OCI-LY7 (cell line): ENCODE measurements around the gene NRP1. TPM values are rescaled to one million over a fixed set of nuclear protein-coding genes. Genes with fewer than 3 reads are reported as not detected.
"Not testable (repeated sequence)": the region's sequence is repeated elsewhere in the genome, so short reads cannot be mapped to it uniquely, and the experiment has no call there.

ENCODE experiments used
- BruUV-seq: library from RNA; stranded (reverse); fragments of 400-500 nt; replicated peaks from 2 replicates; lab custom pipeline; 2021; lab: Mats Ljungman, UMichigan
- CTCF ChIA-PET: fragments of 300-600 bp; sonication (Branson Sonifier 250); formaldehyde crosslinking; loops from one replicate; lab custom pipeline; 2022; ENCODE audit warnings: antibody characterized with exemption; ENCODE audit not compliant: unreplicated experiment; lab: Charles Lee
- POLR2A ChIA-PET: fragments of 300-600 bp; sonication (Branson Sonifier 250); formaldehyde crosslinking; loops from one replicate; lab custom pipeline; 2022; ENCODE audit warnings: antibody characterized with exemption; lab: Charles Lee
- DNase-seq: peaks from one replicate; pipeline ENCODE4 v3.0.0-alpha.2; 2015; ENCODE audit warnings: low spot score
- H2AFZ ChIP-seq: fragments of 200-600 bp; sonication (generic), shearing (Covaris generic); 2 replicates; pipeline ENCODE4 v1.6.1; 2014; ENCODE audit warnings: mild to moderate bottlenecking, antibody characterized with exemption, low read length, moderate library complexity
- H3K27ac ChIP-seq: fragments of 200-600 bp; sonication (generic); 2 replicates; pipeline ENCODE4 v1.5.1; 2014; ENCODE audit warnings: mixed run types, low read depth, mild to moderate bottlenecking, moderate library complexity, low read length, inconsistent platforms; ENCODE audit not compliant: poor library complexity, severe bottlenecking
- H3K36me3 ChIP-seq: fragments of 200-600 bp; sonication (generic); 2 replicates; pipeline ENCODE4 v1.6.1; 2014; ENCODE audit warnings: mild to moderate bottlenecking, antibody characterized with exemption, low read length, moderate library complexity, mixed read lengths; ENCODE audit not compliant: insufficient read depth
- H3K4me1 ChIP-seq: fragments of 200-600 bp; sonication (generic); 2 replicates; pipeline ENCODE4 v1.5.1; 2014; ENCODE audit warnings: mild to moderate bottlenecking, low read length; ENCODE audit not compliant: insufficient read depth, poor library complexity, severe bottlenecking
- H3K4me2 ChIP-seq: fragments of 200-600 bp; sonication (generic); 2 replicates; pipeline ENCODE4 v1.6.1; 2014; ENCODE audit warnings: mild to moderate bottlenecking, low read length
- H3K4me3 ChIP-seq: fragments of 200-600 bp; sonication (generic); 2 replicates; pipeline ENCODE4 v1.5.1; 2014; ENCODE audit warnings: mild to moderate bottlenecking, low read depth, low read length; ENCODE audit not compliant: poor library complexity, severe bottlenecking
- H3K79me2 ChIP-seq: fragments of 200-600 bp; sonication (generic); 2 replicates; pipeline ENCODE4 v1.6.1; 2016; ENCODE audit warnings: low read depth, mild to moderate bottlenecking, low read length, moderate library complexity, mixed read lengths; ENCODE audit not compliant: insufficient read depth
- H3K9me2 ChIP-seq: fragments of 200-600 bp; sonication (generic); 2 replicates; pipeline ENCODE4 v1.6.1; 2016; ENCODE audit warnings: mild to moderate bottlenecking, low read length, mixed read lengths; ENCODE audit not compliant: insufficient read depth
- H3K9me3 ChIP-seq: fragments of 200-600 bp; sonication (generic); 2 replicates; pipeline ENCODE4 v1.6.1; 2014; ENCODE audit warnings: mild to moderate bottlenecking, mixed run types, low read length, mixed read lengths
- H4K20me1 ChIP-seq: fragments of 200-600 bp; sonication (generic); 2 replicates; pipeline ENCODE4 v1.6.1; 2014; ENCODE audit warnings: mild to moderate bottlenecking, antibody characterized with exemption, low read length, moderate library complexity, mixed read lengths; ENCODE audit not compliant: insufficient read depth
- CTCF ChIP-seq: fragments of 200-600 bp; sonication (generic); conservative IDR thresholded peaks from 2 replicates; pipeline ENCODE4 v1.5.1; 2014; ENCODE audit warnings: mild to moderate bottlenecking, antibody characterized with exemption, low read length, moderate library complexity, mixed read lengths
- EZH2phosphoT487 ChIP-seq: fragments of 200-600 bp; sonication (generic); IDR thresholded peaks from 2 replicates; pipeline ENCODE4 v1.6.1; 2018; ENCODE audit warnings: low read depth, borderline replicate concordance, mild to moderate bottlenecking, mixed run types, antibody characterized with exemption, low read length, moderate library complexity, mixed read lengths
- intact Hi-C: fragments of 100-400 bp; cut with micrococcal nuclease; formaldehyde crosslinking; loops from one replicate; pipeline ENCODE4 v1.10.0; 2022; ENCODE audit not compliant: unreplicated experiment
- total RNA-seq, 2 experiments: library from RNA; depleted of rRNA in 1 of 2; stranded (reverse); fragments of >200 nt in 1 of 2; shearing (Covaris generic) in 1 of 2; gene quantifications; 2 replicates each; pipeline ENCODE4 v1.2.3, GENCODE V29; 2014 to 2022

The NRP1 gene
- total RNA-seq, 2 experiments from 2014 or later: not detected

DNA sequence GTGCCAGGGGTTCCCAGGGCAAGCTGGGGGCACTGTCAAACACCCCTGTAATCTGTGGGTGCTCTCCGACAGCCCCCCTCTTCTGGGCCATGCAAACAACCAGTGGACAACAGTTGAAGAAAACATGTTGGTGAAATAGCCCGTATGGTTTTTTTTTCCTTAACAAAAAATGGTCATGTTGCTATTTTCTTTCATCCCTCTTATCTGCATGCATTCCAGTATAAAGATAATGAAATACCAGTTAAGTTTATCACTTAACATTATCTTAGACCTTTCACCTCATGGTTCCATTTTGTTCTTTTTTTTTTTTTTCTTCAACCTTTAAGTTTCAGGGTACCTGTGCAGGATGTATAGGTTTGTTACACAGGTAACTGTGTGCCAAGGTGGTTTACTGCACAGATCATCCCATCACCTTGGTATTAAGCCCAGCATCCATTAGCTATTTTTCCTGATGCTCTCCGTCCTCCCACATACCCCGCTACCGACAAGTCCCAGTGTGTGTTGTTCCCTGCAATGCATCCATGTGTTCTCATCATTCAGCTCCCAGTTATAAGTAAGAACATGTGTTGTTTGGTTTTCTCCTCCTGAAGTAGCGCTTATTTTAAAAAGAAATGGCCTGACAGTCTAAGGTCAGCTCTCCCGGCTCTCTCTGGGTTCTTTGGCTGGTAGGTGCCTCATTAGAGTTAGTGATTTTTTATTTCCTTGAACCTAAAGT, 110.1 kb downstream of the NRP1 start:
- no TSS peak for BruUV-seq
- no peaks in the 10 kb centered on the region for H3K79me2 ChIP-seq
- ChIA-PET CTCF (no interaction called here), POLR2A (interaction anchor here (0.5 kb wide), 1 partner anchor 38 kb away, joined by 4 read pairs; no protein-coding TSS in a partner anchor)
- H3K9me2 ChIP-seq: no peaks in the 10 kb centered on the region
- TF ChIP-seq CTCF (no peak), EZH2phosphoT487 (no peak)
- H3K27ac ChIP-seq: no peak overlapping the region
- H3K4me3 ChIP-seq: no peak overlapping the region
- H4K20me1 ChIP-seq: no peaks in the 10 kb centered on the region
- H2AFZ ChIP-seq: no peak overlapping the region
- intact Hi-C loops: no loop called here
- H3K4me2 ChIP-seq: no peak overlapping the region
- DNase-seq: no peak
- H3K9me3 ChIP-seq: no peaks in the 10 kb centered on the region
- H3K4me1 ChIP-seq: no peaks in the 10 kb centered on the region
- H3K36me3 ChIP-seq: no peaks in the 10 kb centered on the region

- Histone ChIP-seq H3K4me2 (no peak overlapping the region), H3K9me2 (no peaks in the 10 kb centered on the region), H3K9me3 (no peaks in the 10 kb centered on the region), H3K79me2 (no peaks in the 10 kb centered on the region), H3K4me3 (no peak overlapping the region), H3K27ac (no peak overlapping the region), H4K20me1 (no peaks in the 10 kb centered on the region), H2AFZ (no peak overlapping the region), H3K36me3 (no peaks in the 10 kb centered on the region), H3K4me1 (no peaks in the 10 kb centered on the region)
- intact Hi-C loops: no loop called here
- no peak for DNase-seq
- no TSS peak for BruUV-seq
- POLR2A ChIA-PET: interaction anchor here (0.5 kb wide), 1 partner anchor 39 kb away, joined by 4 read pairs; no protein-coding TSS in a partner anchor
- no peak for TF ChIP-seq CTCF
- no peak for TF ChIP-seq EZH2phosphoT487
- CTCF ChIA-PET: no interaction called here
Measured at GRCh38 chr10:33223326-33224000, 111.0 kb downstream of the NRP1 start.

- intact Hi-C loops, H3K27ac ChIP-seq, H3K4me1 ChIP-seq, DNase-seq, CTCF ChIA-PET, H3K4me2 ChIP-seq, H2AFZ ChIP-seq, POLR2A ChIA-PET, H3K4me3 ChIP-seq, H3K9me2 ChIP-seq, BruUV-seq, H3K36me3 ChIP-seq, H3K79me2 ChIP-seq, H3K9me3 ChIP-seq, H4K20me1 ChIP-seq: not testable (repeated sequence)
Measured at GRCh38 chr10:33222304-33222703, 112.2 kb downstream of the NRP1 start.
